IPS-20b (cell line): Measurements from ENCODE around the gene UBXN4.

Source experiments
- H3K27ac ChIP-seq: one replicate; pipeline ENCODE4 v1.5.1; 2013; ENCODE audit warnings: low read length
- H3K27me3 ChIP-seq: 2 replicates; pipeline ENCODE4 v1.6.1; 2013; ENCODE audit warnings: mild to moderate bottlenecking, low read length, inconsistent platforms; ENCODE audit not compliant: insufficient read depth
- H3K36me3 ChIP-seq: 2 replicates; pipeline ENCODE4 v1.6.1; 2013; ENCODE audit warnings: low read depth, mild to moderate bottlenecking, inconsistent platforms, low read length, moderate library complexity; ENCODE audit not compliant: insufficient read depth
- H3K4me1 ChIP-seq: 2 replicates; pipeline ENCODE4 v1.6.1; 2013; ENCODE audit warnings: mild to moderate bottlenecking, control low read depth, inconsistent platforms, low read length, moderate library complexity; ENCODE audit not compliant: insufficient read depth
- H3K4me3 ChIP-seq: 2 replicates; pipeline ENCODE4 v1.5.1; 2013; ENCODE audit warnings: mild to moderate bottlenecking, low read length, inconsistent platforms
- H3K9ac ChIP-seq: 2 replicates; pipeline ENCODE4 v1.6.1; 2013; ENCODE audit warnings: low read depth, mild to moderate bottlenecking, inconsistent platforms, low read length, moderate library complexity
- H3K9me3 ChIP-seq: 2 replicates; pipeline ENCODE4 v1.6.1; 2013; ENCODE audit warnings: mild to moderate bottlenecking, low read depth, low read length, inconsistent platforms; ENCODE audit not compliant: insufficient read depth

The UBXN4 gene

DNA sequence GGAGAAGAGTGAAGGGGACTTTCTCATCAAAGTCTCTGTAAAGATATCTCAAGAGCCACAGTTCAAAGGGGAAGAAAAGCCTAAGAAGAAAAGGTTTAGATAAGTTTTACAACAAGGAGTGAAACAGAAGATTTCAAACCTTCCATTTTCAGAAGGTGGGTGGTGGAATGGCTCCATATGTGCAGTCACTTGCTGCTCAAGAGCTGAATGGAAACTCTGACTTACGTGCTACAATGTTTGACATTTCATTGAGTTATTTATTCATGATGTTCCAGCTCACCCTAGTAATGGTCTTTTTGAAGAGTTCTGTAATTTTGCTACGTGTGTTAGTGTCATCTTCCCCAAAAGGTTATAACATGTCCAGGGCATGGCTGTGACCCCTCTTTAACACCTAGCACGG lies 73.6 kb downstream of the UBXN4 start:
- Histone ChIP-seq H3K36me3 (no peaks in the 10 kb centered on the region), H3K4me3 (no peak overlapping the region), H3K27me3 (no peaks in the 10 kb centered on the region), H3K27ac (no peak overlapping the region), H3K4me1 (no peaks in the 10 kb centered on the region), H3K9me3 (no peaks in the 10 kb centered on the region), H3K9ac (no peak overlapping the region)

DNA sequence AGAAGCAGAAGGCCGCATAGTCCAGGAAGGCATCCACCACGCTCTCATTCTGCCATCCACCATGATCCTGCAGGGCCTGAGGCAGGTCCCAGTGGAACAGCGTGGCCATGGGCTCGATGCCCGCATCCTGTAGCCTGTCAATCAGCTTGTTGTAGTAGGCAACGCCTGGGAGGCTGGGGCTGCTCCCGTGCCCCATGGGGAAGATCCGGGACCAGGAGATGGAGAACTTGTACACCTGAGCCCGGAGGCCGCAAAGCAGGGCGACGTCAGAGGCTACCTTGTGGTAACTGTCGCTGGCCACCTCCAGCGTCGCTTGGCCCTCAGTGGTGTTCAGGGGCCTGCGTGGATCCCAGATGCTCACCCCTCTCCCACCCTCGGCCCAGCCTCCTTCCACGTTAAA lies 75.8 kb downstream of the UBXN4 start:
- Histone ChIP-seq H3K9me3 (no peaks in the 10 kb centered on the region), H3K27me3 (no peaks in the 10 kb centered on the region), H3K36me3 (no peaks in the 10 kb centered on the region), H3K4me3 (no peak overlapping the region), H3K4me1 (no peaks in the 10 kb centered on the region), H3K9ac (no peak overlapping the region), H3K27ac (no peak overlapping the region)

DNA sequence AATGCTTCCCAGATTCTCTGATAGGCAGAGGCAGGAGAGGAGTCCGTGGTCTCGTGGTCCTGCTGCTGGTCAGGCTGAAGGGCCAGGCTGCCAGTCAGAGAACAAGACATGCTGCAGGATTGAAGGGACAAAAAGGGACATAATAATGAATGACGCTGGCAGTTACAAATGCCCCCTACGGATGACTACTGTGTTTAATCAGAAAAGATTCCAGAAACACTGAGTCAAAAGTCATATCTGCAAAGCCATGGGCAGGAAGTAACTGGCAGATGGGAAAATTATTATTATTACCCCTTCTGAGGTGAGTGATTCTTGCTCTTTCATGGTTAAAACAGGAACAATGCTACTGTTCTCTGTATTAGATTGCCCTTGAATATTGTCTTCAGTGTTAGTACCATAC lies 76.3 kb downstream of the UBXN4 start:
- no peaks in the 10 kb centered on the region for H3K4me1 ChIP-seq
- no peak overlapping the region for H3K27ac ChIP-seq
- H3K9ac ChIP-seq, result no peak overlapping the region
- H3K4me3 ChIP-seq, result no peak overlapping the region
- H3K36me3 ChIP-seq, result no peaks in the 10 kb centered on the region
- no peaks in the 10 kb centered on the region for H3K27me3 ChIP-seq
- no peaks in the 10 kb centered on the region for H3K9me3 ChIP-seq

DNA sequence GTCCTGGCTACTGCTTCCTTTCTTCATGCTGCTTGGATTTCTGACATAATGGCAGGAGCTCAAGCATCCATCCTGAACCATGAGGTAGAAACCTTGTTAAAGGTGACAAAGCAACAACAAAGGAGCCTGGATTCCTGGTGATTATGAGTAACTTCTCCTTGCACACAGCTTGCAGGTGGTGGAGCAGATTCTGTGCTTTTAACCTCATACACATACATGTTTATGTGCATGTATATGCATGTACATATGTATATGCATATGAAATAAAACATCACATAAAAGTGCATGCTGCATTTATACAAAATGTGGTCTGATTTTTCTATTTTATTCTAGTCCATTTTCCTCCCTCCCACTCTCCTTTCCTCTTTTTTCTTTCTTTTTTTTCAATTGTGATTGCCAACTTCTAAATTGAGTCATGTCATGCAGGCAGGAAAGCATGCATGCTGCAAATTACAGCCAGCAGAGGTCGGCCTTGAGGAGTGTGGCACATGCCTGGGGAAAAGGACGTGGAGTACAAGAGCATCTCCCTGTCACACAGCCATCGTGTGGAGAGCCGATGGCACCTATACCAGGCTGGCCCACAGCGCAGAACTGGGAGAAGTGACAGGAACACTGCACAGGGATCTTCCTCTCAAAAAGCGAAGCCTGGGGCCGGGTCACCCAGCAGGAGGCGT lies 77.4 kb downstream of the UBXN4 start:
- Histone ChIP-seq H3K27me3 (no peaks in the 10 kb centered on the region), H3K9ac (no peak overlapping the region), H3K36me3 (no peaks in the 10 kb centered on the region), H3K4me1 (no peaks in the 10 kb centered on the region), H3K27ac (no peak overlapping the region), H3K4me3 (no peak overlapping the region), H3K9me3 (no peaks in the 10 kb centered on the region)

DNA sequence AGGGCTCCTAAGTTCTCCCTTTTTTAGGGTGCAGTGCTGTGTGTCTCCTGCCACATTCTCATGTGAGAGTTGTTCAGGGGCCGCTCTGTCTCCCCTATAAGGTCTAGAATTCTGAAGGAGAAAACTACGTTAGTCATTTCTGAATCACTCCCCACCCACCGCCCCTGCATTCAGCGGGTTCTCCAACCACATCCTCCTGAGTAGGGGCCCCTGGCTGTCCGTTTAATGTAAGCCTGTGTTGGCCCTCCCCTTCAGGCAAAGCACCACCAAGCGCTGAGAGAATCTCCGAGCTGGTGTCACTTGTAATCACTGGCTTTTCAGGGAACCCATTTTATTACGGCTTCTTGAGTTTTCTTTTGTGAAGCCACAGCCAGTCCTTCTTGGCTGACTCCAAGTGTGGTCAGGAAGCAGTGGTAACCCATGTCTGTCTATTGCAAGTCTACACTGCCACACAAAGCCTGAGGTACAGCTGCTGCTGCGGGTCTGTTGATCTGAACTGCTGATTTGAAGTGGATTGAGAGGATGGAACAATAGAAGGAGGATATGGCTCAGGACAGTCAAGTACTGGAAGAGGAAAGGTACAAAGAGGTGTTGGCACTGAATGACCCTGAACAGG lies 78.5 kb downstream of the UBXN4 start:
- Histone ChIP-seq H3K9me3 (no peaks in the 10 kb centered on the region), H3K4me3 (no peak overlapping the region), H3K27ac (no peak overlapping the region), H3K4me1 (no peaks in the 10 kb centered on the region), H3K27me3 (no peaks in the 10 kb centered on the region), H3K9ac (no peak overlapping the region), H3K36me3 (no peaks in the 10 kb centered on the region)

DNA sequence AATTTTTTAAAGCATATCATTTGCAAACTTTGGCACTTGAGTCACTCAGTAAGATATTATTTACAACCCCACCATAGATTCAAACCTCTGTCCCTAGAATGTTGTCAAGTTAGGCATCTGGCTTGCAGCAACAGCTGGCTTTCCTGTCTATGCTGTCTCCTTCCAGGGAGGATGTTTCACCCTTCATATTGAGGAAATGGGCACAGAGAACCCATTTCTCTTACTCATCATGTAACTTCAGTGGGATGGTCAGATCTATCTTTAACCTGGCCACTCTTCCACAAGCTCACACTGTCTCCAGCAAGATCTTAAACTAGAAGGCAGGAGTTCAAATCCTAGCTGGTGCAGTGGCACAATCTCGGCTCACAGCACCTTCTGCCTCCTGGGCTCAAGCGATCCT lies 79.5 kb downstream of the UBXN4 start:
- no peak overlapping the region for H3K27ac ChIP-seq
- H3K4me1 ChIP-seq, result no peaks in the 10 kb centered on the region
- no peaks in the 10 kb centered on the region for H3K9me3 ChIP-seq
- no peak overlapping the region for H3K4me3 ChIP-seq
- H3K36me3 ChIP-seq, result no peaks in the 10 kb centered on the region
- no peak overlapping the region for H3K9ac ChIP-seq
- no peaks in the 10 kb centered on the region for H3K27me3 ChIP-seq

DNA sequence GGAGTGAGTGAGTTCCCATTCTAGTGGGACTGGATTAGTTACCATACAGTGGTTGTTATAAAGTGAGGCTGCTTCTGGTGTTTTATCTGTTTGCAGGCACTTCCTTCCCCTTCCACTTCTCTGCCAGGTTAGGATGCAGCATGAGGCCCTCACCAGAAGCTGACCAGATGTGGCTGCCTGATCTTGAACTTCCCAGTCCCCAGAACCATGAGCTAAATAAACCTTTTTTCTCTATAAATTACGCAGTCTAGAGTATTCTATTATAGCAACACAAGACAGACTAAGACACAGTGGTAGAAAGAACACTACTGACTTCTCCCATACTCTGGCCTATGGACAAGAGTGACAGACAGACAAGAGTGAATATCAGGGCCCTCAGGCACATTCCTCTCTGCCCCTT lies 81.2 kb downstream of the UBXN4 start:
- H3K4me1 ChIP-seq, result no peaks in the 10 kb centered on the region
- H3K27me3 ChIP-seq, result no peaks in the 10 kb centered on the region
- H3K4me3 ChIP-seq, result no peak overlapping the region
- no peaks in the 10 kb centered on the region for H3K9me3 ChIP-seq
- H3K36me3 ChIP-seq, result no peaks in the 10 kb centered on the region
- H3K9ac ChIP-seq, result no peak overlapping the region
- no peak overlapping the region for H3K27ac ChIP-seq

DNA sequence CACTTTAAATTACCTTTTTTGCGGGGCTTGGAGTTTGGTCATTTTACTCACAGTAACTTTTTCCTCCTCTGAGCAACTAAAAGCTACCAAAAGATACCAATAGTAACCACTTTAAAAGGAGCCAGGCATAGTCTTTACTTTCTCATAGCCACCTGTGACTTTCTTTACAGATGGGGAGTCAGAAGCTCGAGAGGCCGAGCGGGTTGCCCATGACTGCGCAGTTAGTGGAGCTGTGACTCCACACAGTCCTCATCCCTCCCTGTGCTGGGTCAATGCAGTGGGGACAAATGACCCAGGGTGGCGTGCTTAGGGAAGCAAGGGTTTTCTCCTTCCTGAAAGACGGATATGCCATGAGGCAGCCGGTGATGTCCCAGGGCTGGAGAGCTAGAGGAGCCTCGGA lies 83.5 kb downstream of the UBXN4 start:
- Histone ChIP-seq H3K36me3 (no peaks in the 10 kb centered on the region), H3K27me3 (no peaks in the 10 kb centered on the region), H3K9ac (no peak overlapping the region), H3K4me3 (no peak overlapping the region), H3K9me3 (no peaks in the 10 kb centered on the region), H3K4me1 (no peaks in the 10 kb centered on the region), H3K27ac (no peak overlapping the region)

DNA sequence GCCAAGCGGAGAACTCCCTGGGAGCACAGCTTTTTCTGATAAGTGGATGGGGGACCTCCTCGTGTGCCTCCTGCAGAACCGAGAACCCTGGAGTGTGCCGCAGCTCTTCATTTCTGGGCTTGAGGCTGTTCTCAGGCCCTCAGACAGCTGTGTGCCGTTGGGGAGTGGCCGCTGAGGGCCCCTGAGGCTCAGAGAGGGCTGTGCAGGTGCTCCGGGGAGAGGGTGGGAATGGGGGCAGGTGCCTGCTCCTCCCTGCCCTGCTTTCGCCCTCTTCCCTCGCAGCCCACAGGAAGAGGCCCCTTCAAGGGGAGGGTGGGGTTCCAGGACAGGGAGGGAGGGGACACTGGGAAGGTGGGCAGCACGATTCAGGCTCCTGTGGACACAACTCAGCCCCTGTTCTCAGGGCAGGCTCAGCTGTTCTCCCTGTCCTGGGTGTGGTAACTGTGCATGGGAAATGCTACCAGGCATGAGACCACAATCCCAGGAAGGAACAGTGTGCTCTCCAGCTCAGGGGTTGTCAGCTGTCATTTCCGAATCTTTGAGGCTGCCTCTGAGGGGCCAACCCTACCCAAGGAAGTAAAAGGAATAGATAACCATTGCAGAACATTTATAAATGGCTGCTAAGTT lies 84.0 kb downstream of the UBXN4 start:
- Histone ChIP-seq H3K9me3 (no peaks in the 10 kb centered on the region), H3K4me3 (no peak overlapping the region), H3K27me3 (no peaks in the 10 kb centered on the region), H3K4me1 (no peaks in the 10 kb centered on the region), H3K27ac (no peak overlapping the region), H3K36me3 (no peaks in the 10 kb centered on the region), H3K9ac (no peak overlapping the region)

DNA sequence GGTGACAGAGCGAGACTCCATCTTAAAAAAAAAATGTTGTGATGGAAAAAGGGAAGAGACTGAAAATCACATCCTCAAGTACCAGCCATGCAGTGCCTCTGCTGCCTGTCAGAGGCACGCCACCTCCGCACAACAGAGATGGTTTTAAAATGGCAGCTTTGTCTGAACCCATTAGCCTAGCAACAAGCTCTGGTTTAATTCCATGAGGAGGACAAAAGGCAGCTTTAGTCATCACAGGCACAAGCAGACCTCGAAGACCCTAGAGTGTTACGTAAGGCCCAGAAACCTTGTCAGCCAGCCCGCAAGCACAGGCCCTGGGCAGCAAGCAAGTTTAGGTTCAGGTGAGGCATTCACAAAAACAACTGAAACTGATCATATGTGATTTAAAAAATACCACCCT lies 84.9 kb downstream of the UBXN4 start:
- H3K4me1 ChIP-seq, result no peaks in the 10 kb centered on the region
- no peak overlapping the region for H3K27ac ChIP-seq
- no peaks in the 10 kb centered on the region for H3K36me3 ChIP-seq
- H3K9ac ChIP-seq, result no peak overlapping the region
- no peaks in the 10 kb centered on the region for H3K27me3 ChIP-seq
- H3K9me3 ChIP-seq, result no peaks in the 10 kb centered on the region
- H3K4me3 ChIP-seq, result no peak overlapping the region

DNA sequence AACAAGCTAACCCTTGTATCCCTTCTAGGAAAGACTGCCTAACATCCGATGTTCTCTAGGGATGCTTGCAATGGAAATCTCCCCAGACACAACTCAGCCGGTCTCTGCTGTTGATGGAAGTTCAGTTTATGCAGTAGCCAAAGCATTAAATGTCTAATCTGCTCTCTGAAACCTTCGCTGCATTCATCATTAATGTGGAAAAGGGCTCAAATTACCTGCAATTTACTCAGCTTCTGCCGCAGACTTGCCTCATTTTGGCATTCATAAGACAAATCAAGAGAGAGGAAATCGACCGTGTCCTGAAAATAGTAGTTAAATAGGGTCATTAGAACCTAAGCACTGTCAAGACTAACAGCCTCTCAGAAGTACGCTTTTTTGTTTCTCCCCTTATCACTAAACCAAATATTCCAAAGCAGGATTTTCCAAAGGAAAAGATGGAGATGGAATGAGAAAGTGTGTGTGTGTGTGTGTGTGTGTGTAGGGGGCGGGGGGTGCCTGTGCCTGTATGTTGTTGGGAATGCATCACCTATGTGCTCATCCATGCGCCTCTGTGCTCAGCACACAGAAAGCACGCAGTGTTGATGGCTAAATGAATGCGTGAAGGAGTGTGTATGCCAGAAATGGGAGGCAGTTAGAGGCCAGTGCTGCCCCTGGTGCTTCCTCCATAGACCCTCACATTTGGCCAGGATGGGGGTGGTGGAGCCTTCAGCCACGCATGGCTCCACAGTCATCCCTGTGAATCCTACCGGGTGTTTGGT lies 87.9 kb downstream of the UBXN4 start:
- no peak overlapping the region for H3K27ac ChIP-seq
- no peaks in the 10 kb centered on the region for H3K36me3 ChIP-seq

More for the DNA sequence above, 87.9 kb downstream of the UBXN4 start:
- H3K27me3 ChIP-seq, result no peaks in the 10 kb centered on the region
- H3K4me3 ChIP-seq, result no peak overlapping the region
- no peaks in the 10 kb centered on the region for H3K4me1 ChIP-seq
- H3K9me3 ChIP-seq, result no peaks in the 10 kb centered on the region
- H3K9ac ChIP-seq, result no peak overlapping the region
